DND-41 (cell line): ENCODE results near the gene DENND2A.

ENCODE experiments used
- EZH2 ChIP-seq: IDR thresholded peaks from 3 replicates; pipeline ENCODE4 v1.6.1; 2012; ENCODE audit warnings: borderline replicate concordance, low read depth, mild to moderate bottlenecking, moderate library complexity, low read length, inconsistent platforms; ENCODE audit not compliant: severe bottlenecking
- TF ChIP-seq, protein P1 (sequence below): IDR thresholded peaks from 2 replicates; pipeline ENCODE4 v1.5.1; 2012; ENCODE audit warnings: borderline replicate concordance, low read length, moderate library complexity, mild to moderate bottlenecking; ENCODE audit not compliant: poor library complexity, severe bottlenecking; ENCODE audit errors: extremely low read depth

DNA sequence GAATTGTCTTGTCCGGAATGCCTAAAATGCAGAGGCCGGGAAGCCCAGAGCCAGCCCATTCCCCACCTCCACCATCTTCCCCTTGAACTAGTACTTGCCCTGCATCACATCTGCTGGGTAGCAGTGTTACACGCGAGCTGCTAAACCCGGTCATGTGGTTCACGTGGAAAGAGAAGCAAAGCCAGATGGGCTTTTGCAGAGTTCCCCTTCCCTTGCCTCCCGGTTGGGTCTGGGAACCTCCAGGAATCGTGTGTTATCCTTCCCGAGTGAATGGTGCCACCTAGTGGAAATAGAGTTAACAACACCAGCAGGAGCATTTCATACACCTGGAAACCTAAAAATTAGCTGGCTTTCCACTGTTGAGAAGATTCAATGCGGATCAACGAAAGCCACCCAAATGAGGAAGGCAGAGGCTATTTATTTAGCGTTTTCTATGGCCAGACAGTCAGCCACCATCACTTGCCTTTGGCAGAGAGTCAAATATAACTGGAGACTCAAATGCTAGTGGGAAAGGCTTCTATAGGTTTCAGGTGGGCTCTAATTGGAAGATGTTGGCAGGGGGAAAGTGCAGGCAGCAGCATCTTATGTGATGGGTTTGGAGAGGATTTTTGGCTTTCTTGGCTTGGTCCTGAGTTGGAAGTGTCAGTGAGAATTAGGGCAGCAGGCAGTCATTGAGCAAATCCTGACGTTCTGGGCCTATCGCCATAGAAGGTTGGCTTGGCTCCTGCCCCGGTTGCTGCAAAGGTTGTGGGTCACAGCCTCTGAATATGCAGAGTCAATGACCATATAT, 12.9 kb upstream of the DENND2A start:
- TF ChIP-seq, protein P1, sequence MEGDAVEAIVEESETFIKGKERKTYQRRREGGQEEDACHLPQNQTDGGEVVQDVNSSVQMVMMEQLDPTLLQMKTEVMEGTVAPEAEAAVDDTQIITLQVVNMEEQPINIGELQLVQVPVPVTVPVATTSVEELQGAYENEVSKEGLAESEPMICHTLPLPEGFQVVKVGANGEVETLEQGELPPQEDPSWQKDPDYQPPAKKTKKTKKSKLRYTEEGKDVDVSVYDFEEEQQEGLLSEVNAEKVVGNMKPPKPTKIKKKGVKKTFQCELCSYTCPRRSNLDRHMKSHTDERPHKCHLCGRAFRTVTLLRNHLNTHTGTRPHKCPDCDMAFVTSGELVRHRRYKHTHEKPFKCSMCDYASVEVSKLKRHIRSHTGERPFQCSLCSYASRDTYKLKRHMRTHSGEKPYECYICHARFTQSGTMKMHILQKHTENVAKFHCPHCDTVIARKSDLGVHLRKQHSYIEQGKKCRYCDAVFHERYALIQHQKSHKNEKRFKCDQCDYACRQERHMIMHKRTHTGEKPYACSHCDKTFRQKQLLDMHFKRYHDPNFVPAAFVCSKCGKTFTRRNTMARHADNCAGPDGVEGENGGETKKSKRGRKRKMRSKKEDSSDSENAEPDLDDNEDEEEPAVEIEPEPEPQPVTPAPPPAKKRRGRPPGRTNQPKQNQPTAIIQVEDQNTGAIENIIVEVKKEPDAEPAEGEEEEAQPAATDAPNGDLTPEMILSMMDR: peak; percentile 93
- no peak for TF ChIP-seq EZH2
